ENCODE data around the gene XXYLT1.

XXYLT1 gene

DNA sequence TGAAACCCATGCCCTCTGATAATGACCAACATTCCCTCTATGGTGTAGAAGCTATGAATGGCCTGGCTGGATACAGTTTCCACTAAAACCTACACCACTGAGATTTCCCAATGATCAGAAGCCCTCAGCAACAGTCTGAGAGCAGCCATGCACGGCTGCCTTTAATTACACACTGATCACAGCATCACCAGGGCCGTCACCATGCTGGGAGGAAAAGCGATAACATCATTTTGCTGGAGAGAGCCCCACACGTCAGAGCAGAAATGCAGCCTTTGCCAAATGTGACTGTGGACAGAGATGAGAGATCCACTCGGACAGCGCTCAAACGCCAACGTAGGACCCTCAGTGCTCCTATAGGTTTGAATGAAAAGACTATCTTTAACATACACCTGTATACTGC is 135.0 kb downstream of the XXYLT1 start:
- WGBS, 2 experiments (ENCODE audit: insufficient coverage in 2 of 2) = 89 to 100% methylated on average over 3 to 6 of the region's 8 CpGs
- no peak overlapping the region for H3K27ac ChIP-seq (ENCODE audit: low read depth, low read length, severe bottlenecking)
- peaks cover 7% of the 10 kb centered on the region for H3K36me3 ChIP-seq (ENCODE audit: control insufficient read depth, insufficient read depth, low read length)
- H3K9me3 ChIP-seq (ENCODE audit: control insufficient read depth, low read length) = peaks cover 8% of the 10 kb centered on the region
- H3K4me1 ChIP-seq (ENCODE audit: control insufficient read depth, insufficient read depth, low read length, poor library complexity, severe bottlenecking) = peaks cover 15% of the 10 kb centered on the region
- no peak overlapping the region for H3K4me3 ChIP-seq (ENCODE audit: extremely low read depth, insufficient read depth, low read length, poor library complexity, severe bottlenecking)

DNA sequence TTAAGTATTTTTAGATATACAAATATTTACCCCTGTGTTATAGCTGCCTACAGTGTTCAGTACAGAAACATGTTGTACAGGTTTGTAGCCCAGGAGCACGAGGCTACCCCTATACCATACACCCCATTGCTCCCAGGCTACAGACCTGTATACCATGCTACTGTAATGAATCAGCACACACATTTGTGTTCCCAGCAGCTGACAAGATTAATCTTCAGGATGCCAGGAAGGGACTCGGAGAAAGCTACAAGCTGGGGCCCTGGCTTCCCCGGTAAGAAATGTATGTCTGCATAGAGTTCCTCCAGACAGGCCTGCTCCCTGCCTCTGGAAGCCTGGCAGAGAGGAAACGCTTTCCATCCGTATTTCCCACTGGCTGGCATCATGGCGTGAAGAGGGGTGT is 136.5 kb downstream of the XXYLT1 start:
- Histone ChIP-seq H3K27ac (ENCODE audit: low read depth, low read length, severe bottlenecking) (no peak overlapping the region), H3K4me3 (ENCODE audit: extremely low read depth, insufficient read depth, low read length, poor library complexity, severe bottlenecking) (no peak overlapping the region), H3K4me1 (ENCODE audit: control insufficient read depth, insufficient read depth, low read length, poor library complexity, severe bottlenecking) (peaks cover 4% of the 10 kb centered on the region), H3K9me3 (ENCODE audit: control insufficient read depth, low read length) (no peaks in the 10 kb centered on the region), H3K36me3 (ENCODE audit: control insufficient read depth, insufficient read depth, low read length) (no peaks in the 10 kb centered on the region)
- WGBS, 2 experiments (ENCODE audit: insufficient coverage in 2 of 2) = 86 to 89% methylated on average over 2 to 6 of the region's 6 CpGs

DNA sequence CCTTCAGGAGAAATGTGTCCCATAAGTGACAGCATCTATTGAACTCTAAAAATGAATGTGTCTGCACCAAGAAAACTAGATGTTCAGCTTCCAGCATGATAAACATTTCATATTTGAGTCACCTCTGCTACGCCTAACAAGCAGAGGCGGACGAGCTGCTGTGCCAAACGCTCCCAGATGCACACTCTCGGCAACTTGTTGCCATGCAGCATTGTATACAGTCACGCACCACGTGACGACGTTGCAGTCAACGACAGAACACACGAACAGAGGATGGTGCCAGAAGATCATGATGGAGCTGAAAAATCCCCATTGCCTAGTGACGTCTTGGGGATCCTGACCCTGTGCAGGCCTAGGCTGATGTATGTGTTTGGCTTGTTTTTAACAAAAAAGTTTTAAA is 137.5 kb downstream of the XXYLT1 start:
- WGBS, 2 experiments (ENCODE audit: insufficient coverage in 2 of 2) = 97 to 99% methylated on average over 11 to 12 of the region's 12 CpGs
- Histone ChIP-seq H3K9me3 (ENCODE audit: control insufficient read depth, low read length) (no peaks in the 10 kb centered on the region), H3K36me3 (ENCODE audit: control insufficient read depth, insufficient read depth, low read length) (no peaks in the 10 kb centered on the region), H3K4me3 (ENCODE audit: extremely low read depth, insufficient read depth, low read length, poor library complexity, severe bottlenecking) (no peak overlapping the region), H3K27ac (ENCODE audit: low read depth, low read length, severe bottlenecking) (no peak overlapping the region), H3K4me1 (ENCODE audit: control insufficient read depth, insufficient read depth, low read length, poor library complexity, severe bottlenecking) (no peaks in the 10 kb centered on the region)

DNA sequence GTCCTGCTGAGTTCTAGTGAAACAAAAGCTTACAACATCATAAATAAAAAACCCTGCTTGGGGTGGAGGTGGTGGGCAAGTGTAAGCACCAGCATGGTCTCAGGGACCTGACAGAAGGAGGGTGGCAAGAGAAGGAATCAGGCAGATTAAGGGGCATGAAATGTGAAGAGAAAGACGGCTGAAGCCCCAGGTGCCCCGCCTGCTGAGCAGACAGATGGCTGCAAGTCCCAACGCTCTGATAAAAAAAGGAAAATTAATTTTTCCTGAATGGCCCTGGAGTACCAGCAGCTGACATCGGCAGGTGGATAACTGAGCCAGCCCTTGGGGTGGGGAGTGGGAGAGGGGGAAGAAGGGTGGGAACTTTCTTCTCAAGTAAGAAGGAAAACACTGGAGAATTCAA is 137.9 kb downstream of the XXYLT1 start:
- Histone ChIP-seq H3K4me3 (ENCODE audit: extremely low read depth, insufficient read depth, low read length, poor library complexity, severe bottlenecking) (no peak overlapping the region), H3K27ac (ENCODE audit: low read depth, low read length, severe bottlenecking) (no peak overlapping the region), H3K9me3 (ENCODE audit: control insufficient read depth, low read length) (no peaks in the 10 kb centered on the region), H3K4me1 (ENCODE audit: control insufficient read depth, insufficient read depth, low read length, poor library complexity, severe bottlenecking) (no peaks in the 10 kb centered on the region), H3K36me3 (ENCODE audit: control insufficient read depth, insufficient read depth, low read length) (no peaks in the 10 kb centered on the region)
- WGBS, 2 experiments (ENCODE audit: insufficient coverage in 2 of 2) = 91 to 92% methylated on average over 4 of the region's 4 CpGs

DNA sequence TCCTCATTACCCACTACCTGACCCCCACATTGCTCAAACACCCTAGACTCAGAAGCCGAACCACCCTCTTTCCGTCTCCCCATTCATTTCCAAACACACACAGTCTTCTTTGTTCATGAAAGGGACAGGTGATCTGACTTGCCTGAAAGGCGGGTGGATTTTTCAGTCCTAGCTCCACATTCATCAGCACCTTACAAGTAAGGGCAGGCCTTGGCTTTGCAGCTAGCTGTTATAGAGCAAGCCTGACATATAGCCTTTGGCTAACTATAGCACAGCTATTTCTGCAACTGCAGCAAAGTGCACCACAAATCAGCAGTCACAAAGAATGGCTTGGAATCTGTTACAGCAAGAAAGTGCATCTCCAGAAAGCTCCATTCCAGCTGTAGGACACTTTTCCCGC is 139.8 kb downstream of the XXYLT1 start:
- WGBS, 2 experiments (ENCODE audit: insufficient coverage in 2 of 2) = 89 to 97% methylated on average over 4 of the region's 4 CpGs
- H3K27ac ChIP-seq (ENCODE audit: low read depth, low read length, severe bottlenecking) = no peak overlapping the region
- no peaks in the 10 kb centered on the region for H3K4me1 ChIP-seq (ENCODE audit: control insufficient read depth, insufficient read depth, low read length, poor library complexity, severe bottlenecking)
- H3K9me3 ChIP-seq (ENCODE audit: control insufficient read depth, low read length) = no peaks in the 10 kb centered on the region
- H3K36me3 ChIP-seq (ENCODE audit: control insufficient read depth, insufficient read depth, low read length) = no peaks in the 10 kb centered on the region
- H3K4me3 ChIP-seq (ENCODE audit: extremely low read depth, insufficient read depth, low read length, poor library complexity, severe bottlenecking) = no peak overlapping the region

DNA sequence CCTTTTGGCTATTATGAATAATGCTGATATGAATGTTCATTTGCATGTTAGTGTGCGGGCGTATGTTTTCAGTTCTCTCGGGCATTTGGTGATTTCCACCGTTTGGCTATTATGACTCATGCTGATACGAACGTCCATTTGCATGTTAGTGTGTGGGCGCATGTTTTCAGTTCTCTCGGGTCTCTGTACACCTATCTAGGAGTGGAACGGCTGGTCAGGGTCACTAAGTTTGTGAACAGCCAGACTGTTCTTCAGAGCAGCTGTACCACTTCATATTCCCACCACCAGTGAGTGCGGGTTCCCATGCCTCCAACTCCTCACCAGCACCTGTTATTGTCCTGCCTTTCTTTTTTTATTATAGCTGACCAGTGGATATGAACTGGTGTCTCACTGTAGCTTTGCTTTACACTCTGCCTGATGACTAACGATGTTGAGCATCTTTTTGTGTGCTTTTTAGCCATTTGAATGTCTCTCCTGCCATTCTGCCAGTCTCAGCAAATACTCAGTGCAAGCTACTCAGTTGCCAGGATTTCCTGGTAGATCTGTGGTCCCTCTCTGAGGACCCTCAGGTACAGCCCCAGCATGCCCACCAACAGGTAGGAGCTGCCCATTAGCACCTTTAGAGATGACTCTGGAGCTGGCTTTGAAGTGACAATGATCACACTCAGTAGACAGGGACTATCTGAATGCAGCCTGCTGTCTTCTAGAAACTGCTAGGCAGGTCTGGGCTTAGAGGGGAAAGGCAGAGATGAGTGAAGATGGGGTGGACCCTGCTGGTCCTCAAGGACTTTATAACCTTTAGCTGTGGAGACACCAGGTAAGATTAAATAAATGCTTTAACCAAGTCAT is 141.1 kb downstream of the XXYLT1 start:
- H3K27ac ChIP-seq (ENCODE audit: low read depth, low read length, severe bottlenecking) = no peak overlapping the region
- WGBS, 2 experiments (ENCODE audit: insufficient coverage in 2 of 2) = 91 to 93% methylated on average over 11 of the region's 11 CpGs
- H3K36me3 ChIP-seq (ENCODE audit: control insufficient read depth, insufficient read depth, low read length) = no peaks in the 10 kb centered on the region
- H3K4me3 ChIP-seq (ENCODE audit: extremely low read depth, insufficient read depth, low read length, poor library complexity, severe bottlenecking) = no peak overlapping the region
- H3K9me3 ChIP-seq (ENCODE audit: control insufficient read depth, low read length) = no peaks in the 10 kb centered on the region
- peaks cover 6% of the 10 kb centered on the region for H3K4me1 ChIP-seq (ENCODE audit: control insufficient read depth, insufficient read depth, low read length, poor library complexity, severe bottlenecking)

DNA sequence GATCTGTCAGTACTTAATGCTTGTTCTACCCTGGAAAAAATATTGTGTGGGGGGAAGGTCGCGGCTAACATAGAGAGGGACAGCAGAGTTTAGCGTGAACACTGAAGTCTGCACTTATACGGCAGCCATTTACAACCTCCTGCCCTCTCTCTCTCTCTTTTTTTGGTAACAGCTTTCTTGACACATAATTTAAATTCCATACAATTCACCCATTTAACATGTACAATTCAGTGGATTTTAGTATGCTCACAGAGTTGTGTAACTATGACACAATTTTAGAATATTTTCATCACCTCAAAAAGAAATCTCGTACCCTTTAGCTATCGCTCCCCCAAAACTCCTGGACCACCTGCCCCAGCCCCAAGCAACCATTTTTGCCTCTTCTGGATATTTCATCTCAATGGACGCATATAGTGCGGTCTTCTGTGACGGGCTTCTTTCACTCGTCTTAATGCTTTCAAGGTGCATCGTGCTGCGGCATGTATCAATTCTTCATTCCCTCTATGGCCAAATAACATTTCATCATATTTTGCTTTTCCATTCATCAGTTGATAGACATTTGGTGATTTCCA is 141.8 kb downstream of the XXYLT1 start:
- Histone ChIP-seq H3K4me1 (ENCODE audit: control insufficient read depth, insufficient read depth, low read length, poor library complexity, severe bottlenecking) (peaks cover 11% of the 10 kb centered on the region), H3K9me3 (ENCODE audit: control insufficient read depth, low read length) (no peaks in the 10 kb centered on the region), H3K36me3 (ENCODE audit: control insufficient read depth, insufficient read depth, low read length) (no peaks in the 10 kb centered on the region), H3K4me3 (ENCODE audit: extremely low read depth, insufficient read depth, low read length, poor library complexity, severe bottlenecking) (no peak overlapping the region), H3K27ac (ENCODE audit: low read depth, low read length, severe bottlenecking) (no peak overlapping the region)
- WGBS, 2 experiments (ENCODE audit: insufficient coverage in 2 of 2) = 97 to 99% methylated on average over 6 to 10 of the region's 12 CpGs

DNA sequence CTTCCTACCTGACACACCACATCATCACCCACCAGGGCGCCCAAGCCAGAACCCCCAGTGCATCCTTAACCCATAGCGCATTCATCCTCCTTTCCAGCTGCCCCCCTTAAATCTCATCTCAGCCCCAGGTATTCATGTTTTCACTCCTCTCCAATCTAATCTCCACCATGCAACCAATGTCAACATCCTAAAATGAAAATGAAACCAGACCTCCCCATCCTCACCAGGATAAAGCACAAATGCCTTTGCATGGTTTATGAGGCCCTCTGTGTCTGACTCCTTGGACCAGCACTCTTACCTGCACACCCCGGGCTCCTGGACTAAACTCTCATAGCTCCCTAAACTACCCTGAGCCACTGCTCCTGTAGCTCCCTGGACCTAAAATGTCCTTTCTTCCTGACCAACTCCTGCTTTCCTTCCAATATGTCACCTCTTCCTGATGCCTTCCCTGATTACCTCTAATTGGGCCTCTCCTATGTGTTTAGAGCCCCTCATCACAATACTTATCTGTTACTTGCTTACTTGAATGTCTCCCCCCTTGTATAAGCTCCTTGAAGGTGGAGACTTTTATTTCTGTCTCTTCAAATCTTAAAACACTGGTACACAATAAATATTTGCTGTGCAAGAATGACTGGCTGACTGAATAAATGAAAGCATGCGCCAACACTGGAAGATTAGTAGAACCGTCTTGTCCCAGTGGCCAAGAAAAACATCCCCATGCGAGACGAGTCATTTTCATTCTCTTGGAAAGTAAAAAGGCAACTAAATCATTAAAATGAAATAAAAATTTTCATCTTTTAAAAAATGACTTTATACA is 142.5 kb downstream of the XXYLT1 start:
- Histone ChIP-seq H3K27ac (ENCODE audit: low read depth, low read length, severe bottlenecking) (no peak overlapping the region), H3K36me3 (ENCODE audit: control insufficient read depth, insufficient read depth, low read length) (no peaks in the 10 kb centered on the region), H3K4me1 (ENCODE audit: control insufficient read depth, insufficient read depth, low read length, poor library complexity, severe bottlenecking) (peaks cover 17% of the 10 kb centered on the region), H3K9me3 (ENCODE audit: control insufficient read depth, low read length) (no peaks in the 10 kb centered on the region), H3K4me3 (ENCODE audit: extremely low read depth, insufficient read depth, low read length, poor library complexity, severe bottlenecking) (no peak overlapping the region)
- WGBS, 2 experiments (ENCODE audit: insufficient coverage in 2 of 2) = 96 to 97% methylated on average over 4 of the region's 7 CpGs

DNA sequence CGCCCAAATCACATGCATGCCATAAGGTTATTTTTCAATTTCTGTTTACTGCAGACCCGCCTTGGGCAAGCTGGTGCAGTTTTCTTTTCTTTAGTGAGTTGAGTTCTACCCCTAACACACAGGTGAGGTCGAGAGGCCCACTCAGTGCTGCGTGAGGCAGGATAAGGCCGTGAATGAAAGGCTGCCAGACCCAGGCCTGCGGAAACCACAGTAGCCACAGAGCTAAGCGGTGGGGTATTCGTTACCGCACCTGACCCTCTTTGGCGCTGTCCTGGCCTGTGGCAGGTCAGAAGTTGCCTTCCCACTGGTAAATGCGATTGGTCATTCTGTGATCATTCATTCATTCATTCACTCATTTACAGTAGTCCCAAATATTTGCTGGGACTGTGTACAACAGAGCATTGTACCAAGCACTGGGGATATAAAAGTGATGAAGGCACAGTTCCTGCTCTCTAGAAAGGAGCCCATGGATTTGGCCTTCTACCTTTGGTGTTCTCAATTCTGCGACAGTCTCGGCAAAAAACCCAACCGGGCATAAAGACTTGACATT is 144.8 kb downstream of the XXYLT1 start:
- Histone ChIP-seq H3K9me3 (ENCODE audit: control insufficient read depth, low read length) (no peaks in the 10 kb centered on the region), H3K4me3 (ENCODE audit: extremely low read depth, insufficient read depth, low read length, poor library complexity, severe bottlenecking) (no peak overlapping the region), H3K27ac (ENCODE audit: low read depth, low read length, severe bottlenecking) (no peak overlapping the region), H3K36me3 (ENCODE audit: control insufficient read depth, insufficient read depth, low read length) (no peaks in the 10 kb centered on the region), H3K4me1 (ENCODE audit: control insufficient read depth, insufficient read depth, low read length, poor library complexity, severe bottlenecking) (peaks cover 25% of the 10 kb centered on the region)
- 96 to 98% methylated on average over 12 to 13 of the region's 14 CpGs for WGBS, 2 experiments (ENCODE audit: insufficient coverage in 2 of 2)

DNA sequence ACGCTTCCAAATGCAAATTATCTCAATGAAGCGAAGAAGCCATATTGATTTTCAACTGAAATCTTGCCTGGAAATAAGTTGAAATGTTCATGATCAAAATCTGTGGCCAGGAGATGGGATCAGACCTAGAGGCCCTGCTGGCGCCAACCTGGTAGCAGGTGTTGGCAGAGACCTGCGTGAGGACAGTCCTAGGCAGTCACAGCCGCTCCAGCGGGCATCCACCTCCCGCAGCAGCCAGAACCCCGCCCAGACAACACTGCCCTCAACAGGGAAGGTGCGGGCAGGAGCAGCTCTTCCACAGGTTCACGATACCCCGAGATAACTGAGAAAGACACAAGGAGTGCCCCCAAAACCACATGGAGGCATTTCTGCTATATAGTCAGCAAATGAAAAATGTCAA is 145.3 kb downstream of the XXYLT1 start:
- 93 to 95% methylated on average over 10 of the region's 11 CpGs for WGBS, 2 experiments (ENCODE audit: insufficient coverage in 2 of 2)
- Histone ChIP-seq H3K27ac (ENCODE audit: low read depth, low read length, severe bottlenecking) (no peak overlapping the region), H3K9me3 (ENCODE audit: control insufficient read depth, low read length) (no peaks in the 10 kb centered on the region)

More for the DNA sequence above, 145.3 kb downstream of the XXYLT1 start:
- no peak overlapping the region for H3K4me3 ChIP-seq (ENCODE audit: extremely low read depth, insufficient read depth, low read length, poor library complexity, severe bottlenecking)
- no peaks in the 10 kb centered on the region for H3K36me3 ChIP-seq (ENCODE audit: control insufficient read depth, insufficient read depth, low read length)
- peaks cover 25% of the 10 kb centered on the region for H3K4me1 ChIP-seq (ENCODE audit: control insufficient read depth, insufficient read depth, low read length, poor library complexity, severe bottlenecking)

All from mesodermal cell (in vitro differentiated cells).